K562 (cell line): Measurements from ENCODE around the gene BRMS1. TPM values are rescaled to one million over a fixed set of nuclear protein-coding genes. Genes with fewer than 3 reads are reported as not detected.

Experiments
- ATAC-seq: fragments of 200-7000 bp; cut with Tn5 transposase; 3 replicates; pipeline ENCODE4 v1.9.1; 2020; ENCODE audit warnings: moderate library complexity
- BruUV-seq: library from RNA; stranded (reverse); fragments of 400-500 nt; replicated peaks from 2 replicates; lab custom pipeline; 2021; lab: Mats Ljungman, UMichigan
- CTCF ChIA-PET: fragments of 300-600 bp; formaldehyde crosslinking; extraction: SDS; loops from one replicate; lab custom pipeline; 2021; ENCODE audit warnings: low intra/inter-chr PET ratio; lab: Yijun Ruan, JAX
- POLR2A ChIA-PET: fragments of 300-600, 350-650 bp; sonication (Branson Sonifier 250); formaldehyde crosslinking; extraction: SDS; loops from one replicate; lab custom pipeline; 2021; ENCODE audit warnings: antibody characterized with exemption, inconsistent platforms; lab: Yijun Ruan, JAX
- DNase-seq, 4 experiments: peaks; one replicate each; pipeline versions ENCODE4 v3.0.0 to v3.0.0-alpha.2; 2011 to 2018; ENCODE audit warnings: low spot score in 3 of 4, mixed read lengths in 3 of 4; ENCODE audit errors: extremely low read depth in 1 of 4
- FAIRE-seq: peaks from 2 replicates; lab custom pipeline; 2011; peaks lifted over from hg19 to GRCh38; lab: Jason Lieb, UNC
- H2AFZ ChIP-seq: 2 replicates; pipeline ENCODE4 v1.6.0; 2011; ENCODE audit warnings: low read depth, low read length, control low read depth, inconsistent platforms
- H3K27ac ChIP-seq: fragments of 200-600 bp; 3 replicates; pipeline ENCODE4 v1.8.0; 2011; ENCODE audit warnings: low read depth, mild to moderate bottlenecking, control low read depth, inconsistent platforms, low read length, moderate library complexity, mixed read lengths; ENCODE audit errors: extremely low read depth
- H3K27me3 ChIP-seq, 2 experiments: fragments of 300-600 bp in 1 of 2; 2 replicates in 1 of 2; 3 replicates in 1 of 2; pipeline versions ENCODE4 v1.6.0 to v1.8.0; 2011; ENCODE audit warnings: inconsistent platforms in 2 of 2, low read length in 2 of 2, mild to moderate bottlenecking in 1 of 2, mixed read lengths in 1 of 2, moderate library complexity in 1 of 2; ENCODE audit not compliant: control insufficient read depth in 2 of 2, insufficient read depth in 2 of 2
- H3K36me3 ChIP-seq: fragments of 300-600 bp; 3 replicates; pipeline ENCODE4 v1.8.0; 2011; ENCODE audit warnings: mild to moderate bottlenecking, low read length, inconsistent platforms; ENCODE audit not compliant: control insufficient read depth, insufficient read depth
- H3K4me1 ChIP-seq, 2 experiments: fragments of 200-600 bp in 1 of 2; replicated peaks in 1 of 2; 2 replicates in 1 of 2; 3 replicates in 1 of 2; pipeline versions ENCODE4 v1.5.1 to v1.8.0; 2011; ENCODE audit warnings: inconsistent platforms in 2 of 2, low read length in 2 of 2, mild to moderate bottlenecking in 1 of 2, mixed read lengths in 1 of 2, moderate library complexity in 1 of 2; ENCODE audit not compliant: control insufficient read depth in 2 of 2, insufficient read depth in 2 of 2
- H3K4me2 ChIP-seq: 2 replicates; pipeline ENCODE4 v1.6.1; 2011; ENCODE audit warnings: low read length, control low read depth, inconsistent platforms, mixed read lengths; ENCODE audit not compliant: insufficient read depth
- H3K4me3 ChIP-seq: fragments of 200-600 bp; sonication (generic), shearing (Covaris generic); 2 replicates; pipeline ENCODE4 v1.5.1; 2016; ENCODE audit warnings: control low read depth, inconsistent platforms
- H3K79me2 ChIP-seq: fragments of 200-600 bp; 3 replicates; pipeline ENCODE4 v1.8.0; 2011; ENCODE audit warnings: low read length, inconsistent platforms; ENCODE audit not compliant: control insufficient read depth, insufficient read depth
- H3K9ac ChIP-seq, 2 experiments: 2 replicates each; pipeline versions ENCODE4 v1.6.0 to v1.6.1; 2011; ENCODE audit warnings: low read depth in 2 of 2, low read length in 2 of 2, control low read depth in 1 of 2, inconsistent platforms in 1 of 2, mild to moderate bottlenecking in 1 of 2, mixed read lengths in 1 of 2; ENCODE audit not compliant: insufficient read depth in 1 of 2
- H3K9me1 ChIP-seq: one replicate; pipeline ENCODE4 v1.6.0; 2011; ENCODE audit warnings: inconsistent platforms, mild to moderate bottlenecking, low read length, moderate library complexity; ENCODE audit not compliant: control insufficient read depth, insufficient read depth
- H3K9me3 ChIP-seq: replicated peaks from 2 replicates; pipeline ENCODE4 v1.5.1; 2011; ENCODE audit warnings: low read depth, low read length, inconsistent platforms; ENCODE audit not compliant: control insufficient read depth, insufficient read depth
- H4K20me1 ChIP-seq: replicated peaks from 2 replicates; pipeline ENCODE4 v1.6.1; 2011; ENCODE audit warnings: low read length, inconsistent platforms, mixed read lengths; ENCODE audit not compliant: control insufficient read depth, insufficient read depth
- ATF2 ChIP-seq: sonication (generic); formaldehyde crosslinking; IDR thresholded peaks from 2 replicates; pipeline ENCODE4 v1.8.1; 2022; ENCODE audit warnings: missing genetic modification reagents
- CUX1 ChIP-seq: fragments of 200-800 bp; sonication (Bioruptor generic); IDR thresholded peaks from 2 replicates; pipeline ENCODE4 v1.6.1; 2016; ENCODE audit warnings: missing genetic modification characterization, missing compliant biosample characterization
- CXXC5 ChIP-seq: fragments of 250-450 bp; sonication (Bioruptor Pico); IDR thresholded peaks from 2 replicates; pipeline ENCODE4 v1.8.0; 2022; ENCODE audit warnings: inconsistent platforms, mild to moderate bottlenecking, moderate library complexity
- GABPB2 ChIP-seq: fragments of 250-450 bp; sonication (Bioruptor Pico); conservative IDR thresholded peaks from 2 replicates; pipeline ENCODE4 v1.5.1; 2021; ENCODE audit warnings: mild to moderate bottlenecking
- KLF1 ChIP-seq: fragments of 450-650 bp; IDR thresholded peaks from 2 replicates; pipeline ENCODE4 v1.6.1; 2016; ENCODE audit warnings: missing genetic modification characterization, missing compliant biosample characterization
- NFIX ChIP-seq: fragments of 250-450 bp; sonication (Bioruptor Pico); IDR thresholded peaks from 2 replicates; pipeline ENCODE4 v1.4.0; 2020; ENCODE audit warnings: low read depth, mild to moderate bottlenecking, moderate library complexity
- NRF1 ChIP-seq, 2 experiments: fragments of 450-650 bp; IDR thresholded peaks in 1 of 2; conservative IDR thresholded peaks in 1 of 2; 2 replicates each; pipeline ENCODE4 v1.6.1; 2014; ENCODE audit warnings: mild to moderate bottlenecking in 2 of 2
- POLR3G ChIP-seq: IDR thresholded peaks from 2 replicates; pipeline ENCODE4 v1.6.1; 2011; ENCODE audit not compliant: insufficient read length, insufficient replicate concordance; ENCODE audit errors: extremely low read depth
- STAT5B ChIP-seq: fragments of 250-450 bp; sonication (Bioruptor Pico); IDR thresholded peaks from 2 replicates; pipeline ENCODE4 v1.8.0; 2021; ENCODE audit warnings: mild to moderate bottlenecking, inconsistent platforms
- TAF7 ChIP-seq: fragments of 450-650 bp; IDR thresholded peaks from 2 replicates; pipeline ENCODE4 v1.6.1; 2016; ENCODE audit warnings: missing genetic modification characterization, missing compliant biosample characterization
- TAF9B ChIP-seq: fragments of 450-650 bp; IDR thresholded peaks from 2 replicates; pipeline ENCODE4 v1.6.1; 2018; ENCODE audit warnings: mild to moderate bottlenecking; ENCODE audit not compliant: partially characterized antibody
- THRA ChIP-seq: fragments of 450-650 bp; IDR thresholded peaks from 2 replicates; pipeline ENCODE4 v1.6.1; 2017; ENCODE audit warnings: mild to moderate bottlenecking, moderate library complexity
- ZNF212 ChIP-seq: fragments of 450-650 bp; formaldehyde crosslinking; IDR thresholded peaks from 2 replicates; pipeline ENCODE4 v1.4.0; 2020; ENCODE audit warnings: mild to moderate bottlenecking
- ZNF785 ChIP-seq: fragments of 250-450 bp; sonication (Bioruptor Pico); IDR thresholded peaks from 2 replicates; pipeline ENCODE4 v1.4.0; 2020; ENCODE audit warnings: mild to moderate bottlenecking
- WGBS: fragments of 100-300 bp; shearing (Covaris generic); methylation state at CpG from one replicate; pipeline ENCODE4 v1.1.6; 2016; ENCODE audit warnings: low coverage, mixed read lengths; ENCODE audit not compliant: insufficient coverage; ENCODE audit errors: missing lambda C conversion rate; 5-methylcytosine and 5-hydroxymethylcytosine counted together
- in situ Hi-C: fragments of 300-500 bp; cut with MboI; formaldehyde crosslinking; loops from 4 replicates; pipeline ENCODE4 v1.15.0; 2018; ENCODE audit warnings: inconsistent platforms, mixed read lengths
- intact Hi-C: fragments of 100-400 bp; cut with micrococcal nuclease; formaldehyde crosslinking; loops from 2 replicates; pipeline ENCODE4 v1.14.2; 2022
- polyA plus RNA-seq, 8 experiments: library from polyadenylated mRNA; depleted of rRNA in 4 of 8; stranded (reverse) in 5 of 8; unstranded in 3 of 8; fragments of >200 nt; fragmentation: Nextera tagmentation in 2 of 8; fragmentation: Illumina TruSeq in 1 of 8; extraction: Ambion mirVana in 2 of 8; extraction: Trizol in 1 of 8; gene quantifications; 2 replicates each; pipeline versions ENCODE4 v1.2.1 to v1.2.3, GENCODE V29; 2011 to 2014; ENCODE audit warnings: inconsistent platforms in 1 of 8, missing spikeins in 1 of 8
- total RNA-seq, 7 experiments: library from RNA; depleted of rRNA in 6 of 7; stranded (reverse); fragments of >200 nt in 6 of 7; fragmentation: Illumina TruSeq in 2 of 7; extraction: Trizol in 2 of 7; gene quantifications; 2 replicates each; pipeline versions ENCODE4 v1.2.1 to v1.2.3, GENCODE V29; 2011 to 2021; ENCODE audit warnings: low replicate concordance in 1 of 7

BRMS1 gene
- total and polyA plus RNA-seq, 9 of the 15 experiments (the other 6 are each of a cell fraction or from before 2014, with no cell fraction given), result 2.2 to 78.8 (median 33.4) TPM

GRCh38 chr11:66322732-66323427 is 22.0 kb downstream of the BRMS1 start:
- no TSS peak for BruUV-seq
- no peak for FAIRE-seq
- H3K4me2 ChIP-seq, result no peak overlapping the region
- CTCF ChIA-PET, result interaction anchor here (0.7 to 1.5 kb wide), 2 partner anchors 11 to 100 kb away, joined by 8 to 16 read pairs; no protein-coding TSS in a partner anchor
- no peaks in the 10 kb centered on the region for H3K9me3 ChIP-seq
- in situ Hi-C loops (no loop called here), intact Hi-C loops (no loop called here)
- no peak overlapping the region for H3K4me3 ChIP-seq
- H3K27me3 ChIP-seq, result no peaks in the 10 kb centered on the region
- no peak overlapping the region for H3K9ac ChIP-seq
- no peaks in the 10 kb centered on the region for H4K20me1 ChIP-seq
- no peak for ATAC-seq
- H3K79me2 ChIP-seq, result no peaks in the 10 kb centered on the region
- peak overlapping the region; percentile 87 for H2AFZ ChIP-seq
- POLR2A ChIA-PET, result interaction anchor here (0.7 to 1.4 kb wide), 2 partner anchors 10 to 19 kb away, joined by 3 to 9 read pairs; no protein-coding TSS in a partner anchor
- 33% methylated on average over 7 of the region's 11 CpGs for WGBS
- H3K36me3 ChIP-seq, result no peaks in the 10 kb centered on the region
- H3K9me1 ChIP-seq, result peaks cover 4% of the 10 kb centered on the region
- peaks cover 3 to 46% of the 10 kb centered on the region in 2 experiments; a peak in 3 of 5 replicates for H3K4me1 ChIP-seq
- peak in 1 of 4 experiments; percentile 44 for DNase-seq
- H3K27ac ChIP-seq, result no peak overlapping the region
- no peak for TF ChIP-seq ATF2 (CRISPR knock-in tag)
- TF ChIP-seq KLF1 (tag), result no peak
- no peak for TF ChIP-seq THRA
- no peak for TF ChIP-seq GABPB2 (CRISPR knock-in tag)
- no peak for TF ChIP-seq STAT5B (CRISPR knock-in tag)
- no peak for TF ChIP-seq ZNF785 (CRISPR knock-in tag)
- TF ChIP-seq TAF9B, result no peak
- no peak for TF ChIP-seq ZNF212 (CRISPR knock-in tag)
- no peak for TF ChIP-seq TAF7
- no peak for TF ChIP-seq POLR3G
- no peak for TF ChIP-seq CUX1 (CRISPR knock-in tag)
- TF ChIP-seq CXXC5, result no peak
- no peak for TF ChIP-seq NRF1 (conservative IDR thresholded peaks at IDR 0.05 in 1 of 2, IDR thresholded peaks at IDR 0.05 in 1 of 2)
- TF ChIP-seq NFIX (CRISPR knock-in tag), result no peak
